Measurements from ENCODE around the gene VENTX. TPM values are rescaled to one million over a fixed set of nuclear protein-coding genes. Genes with fewer than 3 reads are reported as not detected.

The VENTX gene
- total RNA-seq, 1 donor from 2014 or later: not detected

DNA sequence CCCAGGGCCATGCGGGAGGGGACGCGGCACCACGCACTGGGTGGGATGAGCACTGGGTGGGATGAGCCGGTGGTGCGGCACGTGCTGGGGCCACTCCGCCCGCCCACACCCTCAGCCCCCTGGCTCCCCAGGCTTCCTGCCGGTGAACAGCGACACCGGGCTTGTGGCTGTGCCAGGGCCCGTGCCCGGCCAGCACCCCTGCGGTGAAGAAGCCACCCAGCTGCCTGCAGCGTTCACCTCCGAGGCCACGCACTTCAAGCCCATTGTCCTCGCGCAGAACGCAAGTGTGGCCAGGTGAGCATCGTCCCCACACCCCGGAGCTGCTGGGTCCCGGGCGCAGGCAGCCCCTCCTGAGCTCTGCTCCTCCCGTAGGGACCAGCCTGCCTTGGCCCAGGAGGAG lies 39.4 kb upstream of the VENTX start:
- H3K27me3 Mint-ChIP-seq (ENCODE audit: low read depth): no peaks in the 10 kb centered on the region
- DNase-seq (ENCODE audit: low spot score): no peak
- H3K36me3 Mint-ChIP-seq (ENCODE audit: low read depth): no peaks in the 10 kb centered on the region
- H3K27ac Mint-ChIP-seq: no peak overlapping the region
- H3K9me3 Mint-ChIP-seq: no peaks in the 10 kb centered on the region
- H3K4me3 Mint-ChIP-seq (ENCODE audit: low read depth): no peak overlapping the region
- no peaks in the 10 kb centered on the region for H3K4me1 Mint-ChIP-seq (ENCODE audit: low read depth)
- intact Hi-C loops (cut with micrococcal nuclease): no loop called here

DNA sequence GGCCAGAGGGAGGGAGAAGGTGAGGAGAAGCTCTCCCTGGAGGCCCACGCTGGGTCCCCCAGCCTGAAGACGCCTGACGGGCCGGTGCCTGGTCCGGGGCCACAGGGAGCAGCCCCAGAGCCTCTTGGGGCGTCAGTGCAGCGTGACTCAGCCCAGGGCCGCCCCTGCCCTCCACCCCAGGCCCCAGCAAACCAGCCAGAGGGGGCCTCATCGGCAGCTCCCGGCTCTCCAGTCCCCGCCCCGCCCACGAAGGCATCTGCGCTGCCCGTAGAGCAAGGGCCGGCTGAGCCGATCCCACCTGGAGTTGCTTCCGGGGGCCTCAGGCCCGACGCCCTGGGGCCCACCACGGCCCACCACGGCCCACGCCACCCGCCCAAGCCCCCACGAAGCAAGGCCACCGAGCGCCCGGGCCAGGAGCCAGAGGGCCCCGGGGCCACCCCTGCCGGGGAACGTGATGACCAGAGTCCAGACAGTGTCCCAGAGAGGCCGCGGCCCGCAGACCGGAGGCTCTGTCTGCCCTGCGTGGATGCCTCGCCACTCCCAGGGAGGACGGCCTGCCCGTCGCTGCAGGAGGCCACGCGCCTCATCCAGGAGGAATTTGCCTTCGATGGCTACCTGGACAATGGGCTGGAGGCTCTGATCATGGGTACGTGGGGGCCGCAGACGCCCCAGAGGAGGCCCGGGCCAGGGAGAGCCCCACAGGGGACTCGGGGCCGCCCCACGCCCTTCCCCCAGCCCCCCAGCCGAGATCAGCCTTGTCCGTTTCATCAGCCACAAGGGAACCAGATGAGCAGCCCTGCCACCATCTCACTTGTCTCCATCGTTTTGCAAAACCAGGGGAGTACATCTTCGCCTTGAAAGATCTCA lies 38.8 kb upstream of the VENTX start:
- Mint-ChIP-seq H3K27ac (no peak overlapping the region), H3K9me3 (no peaks in the 10 kb centered on the region), H3K4me1 (ENCODE audit: low read depth) (no peaks in the 10 kb centered on the region), H3K4me3 (ENCODE audit: low read depth) (no peak overlapping the region), H3K27me3 (ENCODE audit: low read depth) (no peaks in the 10 kb centered on the region), H3K36me3 (ENCODE audit: low read depth) (no peaks in the 10 kb centered on the region)
- intact Hi-C loops (cut with micrococcal nuclease): no loop called here
- no peak for DNase-seq (ENCODE audit: low spot score)

DNA sequence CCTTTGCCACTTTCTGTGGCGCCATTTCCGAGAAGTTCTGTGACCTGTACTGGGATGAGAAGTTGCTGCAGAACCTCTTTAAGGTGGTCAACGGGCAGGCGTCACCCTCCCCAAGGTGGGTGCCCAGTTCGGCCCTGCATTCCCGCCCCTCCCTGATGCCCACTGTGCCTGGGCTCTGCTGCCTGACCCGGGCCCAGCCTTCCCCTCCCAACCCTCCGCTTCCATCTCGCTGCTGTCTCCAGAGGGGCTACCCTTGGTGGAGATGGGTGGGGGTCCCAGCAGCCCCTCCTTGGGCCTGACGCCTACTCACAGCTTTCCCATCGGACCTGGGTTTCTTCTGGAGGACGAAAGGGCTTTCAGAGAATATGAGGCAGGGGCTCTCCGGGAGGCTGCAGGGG lies 38.2 kb upstream of the VENTX start:
- Mint-ChIP-seq H3K27me3 (ENCODE audit: low read depth) (no peaks in the 10 kb centered on the region), H3K36me3 (ENCODE audit: low read depth) (no peaks in the 10 kb centered on the region), H3K4me1 (ENCODE audit: low read depth) (no peaks in the 10 kb centered on the region), H3K4me3 (ENCODE audit: low read depth) (no peak overlapping the region), H3K27ac (no peak overlapping the region), H3K9me3 (no peaks in the 10 kb centered on the region)
- DNase-seq (ENCODE audit: low spot score): no peak
- intact Hi-C loops (cut with micrococcal nuclease): no loop called here

DNA sequence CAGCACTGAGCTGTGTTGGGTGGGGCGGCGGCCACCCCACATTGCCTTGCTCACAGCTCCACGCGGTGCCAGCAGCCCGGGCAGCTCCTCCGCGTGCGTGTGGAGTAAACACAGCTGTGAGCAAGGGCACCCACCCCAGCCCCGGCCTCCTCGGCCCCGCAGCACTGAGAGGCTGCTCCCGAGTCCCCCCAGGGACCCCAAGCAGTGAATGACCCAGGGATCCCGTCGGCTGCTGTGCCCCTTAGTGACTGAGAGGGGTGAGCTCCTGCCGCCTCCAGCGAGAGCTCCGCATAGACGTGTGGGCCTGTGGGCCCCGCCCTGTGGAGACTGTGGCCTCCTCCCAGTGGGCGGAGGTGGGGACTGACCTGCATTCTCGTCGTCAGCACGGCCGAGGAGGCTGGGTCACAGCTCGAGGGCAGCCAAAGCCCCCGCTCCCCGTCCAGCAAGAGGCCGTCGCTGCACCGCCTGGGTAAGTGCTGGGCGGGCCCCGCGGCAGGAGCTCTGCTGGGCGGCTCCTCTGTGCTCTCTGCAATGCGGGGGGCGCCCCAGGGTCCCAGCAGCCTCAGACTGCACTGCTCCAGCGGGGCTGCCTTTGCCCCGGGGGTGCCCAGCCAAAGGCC lies 37.6 kb upstream of the VENTX start:
- Mint-ChIP-seq H3K27ac (no peak overlapping the region), H3K36me3 (ENCODE audit: low read depth) (no peaks in the 10 kb centered on the region), H3K4me3 (ENCODE audit: low read depth) (no peak overlapping the region), H3K9me3 (no peaks in the 10 kb centered on the region), H3K27me3 (ENCODE audit: low read depth) (no peaks in the 10 kb centered on the region), H3K4me1 (ENCODE audit: low read depth) (no peaks in the 10 kb centered on the region)
- intact Hi-C loops (cut with micrococcal nuclease): no loop called here
- DNase-seq (ENCODE audit: low spot score): no peak

DNA sequence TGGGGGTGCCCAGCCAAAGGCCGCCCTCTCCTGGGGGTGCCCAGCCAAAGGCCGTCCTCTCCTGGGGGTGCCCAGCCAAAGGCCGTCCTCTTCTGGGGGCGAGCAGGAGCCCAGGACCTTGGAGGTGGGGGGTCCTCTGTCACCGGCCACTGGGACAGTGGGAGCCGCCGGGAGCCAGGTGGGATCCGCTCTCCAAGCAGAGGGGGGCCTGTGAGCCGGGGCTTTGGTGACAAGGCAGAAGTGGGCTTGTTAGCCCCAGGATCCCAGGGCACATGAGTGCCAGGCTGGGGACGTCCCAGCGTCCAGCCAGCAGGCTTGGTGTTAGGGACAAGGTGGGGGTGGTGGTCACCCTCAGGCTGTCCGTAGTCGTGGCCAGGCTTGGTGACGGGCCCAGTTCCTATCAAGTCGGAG lies 37.0 kb upstream of the VENTX start:
- Mint-ChIP-seq H3K36me3 (ENCODE audit: low read depth) (no peaks in the 10 kb centered on the region), H3K27me3 (ENCODE audit: low read depth) (no peaks in the 10 kb centered on the region), H3K27ac (no peak overlapping the region), H3K9me3 (no peaks in the 10 kb centered on the region), H3K4me3 (ENCODE audit: low read depth) (no peak overlapping the region), H3K4me1 (ENCODE audit: low read depth) (no peaks in the 10 kb centered on the region)
- DNase-seq (ENCODE audit: low spot score): no peak
- intact Hi-C loops (cut with micrococcal nuclease): no loop called here

DNA sequence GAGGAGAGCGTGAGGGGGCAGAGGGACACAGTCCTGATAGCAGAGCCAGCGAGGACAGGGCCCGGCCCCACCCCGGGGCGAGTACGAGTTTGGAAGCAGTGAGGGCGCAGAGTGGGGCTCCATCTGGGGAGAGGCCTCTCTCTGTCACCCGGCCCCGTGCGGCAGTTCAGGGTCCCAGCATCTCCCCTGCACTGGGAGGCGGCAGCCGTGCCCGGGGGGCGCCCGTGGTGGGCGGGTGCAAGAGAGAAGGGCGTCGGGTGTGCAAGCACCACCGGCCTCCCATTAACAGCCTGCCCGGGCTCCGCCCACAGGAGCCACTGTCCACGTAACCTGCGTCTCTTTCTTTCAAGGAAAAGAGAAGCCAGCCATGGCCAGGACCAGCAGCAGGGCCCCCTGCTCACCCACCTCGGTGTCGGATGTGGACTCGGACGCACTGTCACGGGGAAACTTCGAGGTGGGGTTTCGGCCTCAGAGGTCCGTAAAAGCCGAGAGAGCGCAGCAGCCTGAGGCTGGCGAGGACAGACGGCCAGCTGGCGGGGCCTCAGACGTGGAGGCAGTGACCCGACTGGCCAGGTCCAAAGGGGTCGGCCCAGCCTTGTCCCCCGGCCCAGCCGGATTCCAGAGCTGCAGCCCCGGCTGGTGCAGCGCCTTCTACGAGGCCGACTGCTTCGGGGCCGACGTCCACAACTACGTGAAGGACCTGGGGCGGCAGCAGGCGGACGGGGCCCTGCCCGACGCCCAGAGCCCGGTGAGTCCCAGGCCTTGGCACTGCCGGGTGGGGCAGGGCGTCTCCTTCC lies 36.3 kb upstream of the VENTX start:
- H3K4me1 Mint-ChIP-seq (ENCODE audit: low read depth): no peaks in the 10 kb centered on the region
- H3K36me3 Mint-ChIP-seq (ENCODE audit: low read depth): no peaks in the 10 kb centered on the region
- H3K27ac Mint-ChIP-seq: no peak overlapping the region
- H3K9me3 Mint-ChIP-seq: no peaks in the 10 kb centered on the region
- H3K4me3 Mint-ChIP-seq (ENCODE audit: low read depth): no peak overlapping the region
- no peaks in the 10 kb centered on the region for H3K27me3 Mint-ChIP-seq (ENCODE audit: low read depth)
- DNase-seq (ENCODE audit: low spot score): no peak
- intact Hi-C loops (cut with micrococcal nuclease): no loop called here

DNA sequence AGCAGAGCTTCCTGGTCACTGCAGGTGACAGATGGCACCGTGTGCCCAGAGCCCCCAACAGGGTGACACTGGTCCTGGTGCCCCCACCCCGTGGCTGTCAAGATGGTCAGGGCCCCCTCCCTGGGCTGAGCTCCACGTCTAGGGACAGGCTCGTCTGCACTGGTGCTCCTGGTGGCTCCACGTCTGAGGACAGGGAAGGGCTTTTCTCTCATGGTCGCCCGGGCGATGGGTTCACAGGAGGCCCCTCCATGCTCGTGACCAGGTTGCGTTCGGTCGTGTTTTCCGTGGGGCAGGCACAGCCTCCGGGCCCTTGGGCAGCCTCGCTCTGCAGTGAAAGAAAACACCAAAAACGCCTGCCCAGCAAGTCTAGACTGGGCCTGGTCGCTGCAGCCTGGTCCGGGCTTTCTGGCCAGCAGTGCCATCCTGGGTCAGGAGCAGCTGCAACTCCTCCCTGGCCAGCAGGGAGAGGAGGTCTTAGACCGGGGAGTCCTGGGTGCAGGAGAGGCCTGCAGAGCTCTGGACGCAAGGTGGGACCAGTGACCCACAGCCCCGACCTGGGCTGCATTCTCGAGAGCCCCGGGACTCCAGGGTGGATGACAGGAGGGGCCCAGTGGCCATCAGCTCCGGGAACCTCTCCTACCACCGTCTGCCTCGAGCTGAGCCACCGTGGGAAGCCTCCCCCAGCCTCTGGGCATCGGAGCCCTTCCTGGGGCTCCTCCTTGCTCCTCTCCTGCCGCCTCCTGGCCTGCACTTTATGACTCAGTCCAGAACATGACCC lies 35.5 kb upstream of the VENTX start:
- no peaks in the 10 kb centered on the region for H3K36me3 Mint-ChIP-seq (ENCODE audit: low read depth)
- intact Hi-C loops (cut with micrococcal nuclease): no loop called here
- no peak for DNase-seq (ENCODE audit: low spot score)
- no peaks in the 10 kb centered on the region for H3K4me1 Mint-ChIP-seq (ENCODE audit: low read depth)
- H3K4me3 Mint-ChIP-seq (ENCODE audit: low read depth): no peak overlapping the region
- no peak overlapping the region for H3K27ac Mint-ChIP-seq
- H3K9me3 Mint-ChIP-seq: no peaks in the 10 kb centered on the region
- H3K27me3 Mint-ChIP-seq (ENCODE audit: low read depth): no peaks in the 10 kb centered on the region

DNA sequence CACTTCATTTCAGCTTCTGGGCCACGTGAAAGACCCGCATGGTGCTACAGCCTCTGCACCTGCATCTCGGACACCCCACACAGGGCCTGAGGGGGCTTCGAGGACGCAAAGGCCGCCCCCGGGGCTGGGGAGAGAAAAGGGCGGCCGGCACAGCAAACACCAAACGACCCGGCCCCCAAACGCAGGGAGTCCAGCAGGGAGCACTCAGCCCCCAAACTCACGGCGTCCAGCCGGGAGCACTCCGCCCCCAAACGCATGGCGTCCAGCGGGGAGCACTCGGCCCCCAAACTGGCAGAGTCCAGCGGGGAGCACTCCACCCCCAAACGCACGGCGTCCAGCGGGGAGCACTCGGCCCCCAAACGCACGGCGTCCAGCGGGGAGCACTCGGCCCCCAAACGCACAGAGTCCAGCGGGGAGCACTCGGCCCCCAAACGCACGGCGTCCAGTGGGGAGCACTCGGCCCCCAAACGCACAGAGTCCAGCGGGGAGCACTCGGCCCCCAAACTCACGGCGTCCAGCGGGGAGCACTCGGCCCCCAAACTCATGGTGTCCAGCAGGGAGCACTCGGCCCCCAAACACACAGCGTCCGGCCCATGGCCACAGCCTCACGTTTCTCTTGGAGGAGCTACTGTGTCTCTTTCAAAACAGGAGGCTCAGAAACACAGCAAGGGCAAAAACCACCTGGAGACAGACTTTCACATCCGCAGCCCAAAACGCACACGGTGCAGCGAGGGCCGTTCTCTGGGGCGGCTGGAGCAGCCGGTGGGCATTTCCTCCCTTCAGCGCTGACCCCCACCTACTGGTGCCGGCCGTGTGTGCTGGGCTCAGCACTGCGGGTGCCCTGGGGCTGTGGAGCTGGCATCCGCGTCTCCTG lies 34.6 kb upstream of the VENTX start:
- Mint-ChIP-seq H3K36me3 (ENCODE audit: low read depth) (no peaks in the 10 kb centered on the region), H3K9me3 (no peaks in the 10 kb centered on the region), H3K4me1 (ENCODE audit: low read depth) (no peaks in the 10 kb centered on the region), H3K27ac (no peak overlapping the region), H3K4me3 (ENCODE audit: low read depth) (no peak overlapping the region), H3K27me3 (ENCODE audit: low read depth) (no peaks in the 10 kb centered on the region)
- DNase-seq (ENCODE audit: low spot score): no peak
- intact Hi-C loops (cut with micrococcal nuclease): no loop called here

DNA sequence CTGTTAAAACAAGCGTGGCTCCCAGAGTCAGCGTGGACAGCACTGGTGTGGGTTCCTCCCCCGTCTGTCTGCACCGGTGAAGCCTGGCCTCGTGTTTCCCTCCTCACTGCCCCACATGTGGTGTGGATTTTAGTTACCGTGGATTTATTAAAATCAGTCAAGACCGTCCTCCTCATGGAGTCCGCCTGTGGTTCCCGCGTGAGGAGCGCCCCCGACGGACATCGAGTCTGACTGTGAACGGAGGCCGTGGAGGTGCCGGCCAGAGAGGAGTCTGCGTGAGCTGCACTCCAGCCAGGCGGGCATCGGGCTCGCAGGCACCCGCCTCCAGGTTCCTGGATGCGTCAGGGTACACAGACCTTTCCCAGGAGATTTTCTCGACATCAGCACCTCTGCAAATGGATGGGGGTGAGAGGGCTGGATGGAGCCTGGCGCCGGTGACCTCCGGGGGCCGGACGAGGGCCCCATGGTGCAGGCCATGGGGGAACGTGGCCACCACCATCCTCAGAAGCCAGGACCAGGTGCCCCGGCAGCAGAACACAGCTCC lies 33.9 kb upstream of the VENTX start:
- Mint-ChIP-seq H3K9me3 (no peaks in the 10 kb centered on the region), H3K27ac (no peak overlapping the region), H3K36me3 (ENCODE audit: low read depth) (no peaks in the 10 kb centered on the region), H3K4me3 (ENCODE audit: low read depth) (no peak overlapping the region), H3K4me1 (ENCODE audit: low read depth) (no peaks in the 10 kb centered on the region), H3K27me3 (ENCODE audit: low read depth) (no peaks in the 10 kb centered on the region)
- intact Hi-C loops (cut with micrococcal nuclease): no loop called here
- no peak for DNase-seq (ENCODE audit: low spot score)

DNA sequence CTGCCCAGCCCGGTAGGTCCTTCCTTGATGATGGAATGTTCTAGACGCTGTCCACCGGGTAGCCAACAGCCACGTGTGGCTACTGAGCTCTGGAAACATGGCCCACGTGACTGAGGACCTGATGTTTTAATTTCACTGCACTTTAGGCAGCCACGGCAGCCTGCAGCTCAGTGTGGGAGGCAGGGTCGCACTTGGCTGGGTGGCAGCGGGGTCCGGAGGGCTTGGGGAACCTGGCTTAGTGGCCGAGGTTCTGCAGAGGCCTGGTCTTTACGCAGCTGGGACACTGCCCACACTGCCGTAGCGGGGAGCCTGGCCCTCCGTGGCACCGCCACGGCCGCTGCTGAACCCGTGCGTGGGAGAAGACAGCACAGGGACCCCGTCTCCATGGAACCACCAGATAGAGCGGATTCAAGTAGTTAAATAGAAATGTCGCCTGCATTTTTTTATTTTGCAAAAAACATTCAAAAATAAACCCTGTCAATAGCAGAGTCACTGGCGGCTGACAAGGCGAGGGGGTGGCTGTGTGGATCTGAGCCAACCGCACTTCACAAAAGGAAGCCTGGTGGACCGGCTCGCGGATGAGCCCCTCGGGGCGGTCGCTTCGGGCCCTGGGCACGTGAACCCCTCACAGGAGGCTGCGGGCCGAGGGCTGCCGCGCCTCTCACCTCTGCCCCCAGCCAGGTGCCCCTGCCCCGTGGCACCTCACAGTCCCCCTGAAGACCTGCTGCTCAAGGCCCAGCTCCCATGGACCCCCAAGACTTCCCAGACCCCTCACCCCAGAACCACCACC lies 33.2 kb upstream of the VENTX start:
- intact Hi-C loops (cut with micrococcal nuclease): no loop called here

DNA sequence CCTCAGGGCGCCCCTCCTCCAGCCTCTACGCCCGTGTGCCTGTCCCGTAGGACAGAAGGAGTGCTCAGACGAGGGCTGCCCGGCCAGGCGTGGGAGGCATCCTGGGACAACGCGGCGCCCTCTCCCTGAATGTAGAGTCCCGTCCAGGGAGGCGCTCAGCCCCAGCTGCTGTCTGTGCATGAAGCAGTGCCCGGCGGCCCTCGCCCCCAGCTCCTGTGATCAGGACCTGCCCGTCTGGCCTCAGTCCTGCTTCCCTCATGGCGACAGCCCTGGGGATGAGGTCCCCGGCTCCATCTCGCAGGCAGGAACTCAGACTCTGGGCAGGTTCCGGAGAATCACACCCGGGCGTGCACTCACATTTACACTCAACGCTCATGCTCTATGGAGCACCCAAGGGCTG lies 32.5 kb upstream of the VENTX start:
- H3K27me3 Mint-ChIP-seq (ENCODE audit: low read depth): no peaks in the 10 kb centered on the region
- no peaks in the 10 kb centered on the region for H3K36me3 Mint-ChIP-seq (ENCODE audit: low read depth)
- intact Hi-C loops (cut with micrococcal nuclease): no loop called here
- H3K4me1 Mint-ChIP-seq (ENCODE audit: low read depth): no peaks in the 10 kb centered on the region
- no peaks in the 10 kb centered on the region for H3K9me3 Mint-ChIP-seq
- H3K27ac Mint-ChIP-seq: no peak overlapping the region
- H3K4me3 Mint-ChIP-seq (ENCODE audit: low read depth): no peak overlapping the region
- DNase-seq (ENCODE audit: low spot score): no peak

More for the DNA sequence above, 33.2 kb upstream of the VENTX start:
- H3K27ac Mint-ChIP-seq: no peak overlapping the region
- no peaks in the 10 kb centered on the region for H3K4me1 Mint-ChIP-seq (ENCODE audit: low read depth)
- no peak overlapping the region for H3K4me3 Mint-ChIP-seq (ENCODE audit: low read depth)
- H3K27me3 Mint-ChIP-seq (ENCODE audit: low read depth): no peaks in the 10 kb centered on the region
- no peaks in the 10 kb centered on the region for H3K9me3 Mint-ChIP-seq
- no peak for DNase-seq (ENCODE audit: low spot score)
- H3K36me3 Mint-ChIP-seq (ENCODE audit: low read depth): no peaks in the 10 kb centered on the region

Measured in activated T-helper 2 cell treated with anti-CD3 and anti-CD28 coated beads, Interferon-gamma antibody, Interleukin-2, Interleukin-4, amounts not matched to agents 10 μg/mL and 5 μg/mL and 100 μg/mL, durations not matched to agents 14 hours and 24 hours and 36 hours (primary cell).